Caco-2 (cell line): ENCODE data around the gene PAK2. TPM values are rescaled to one million over a fixed set of nuclear protein-coding genes. Genes with fewer than 3 reads are reported as not detected.

Experiments
- BruUV-seq: library from RNA; stranded (reverse); fragments of 400-500 nt; replicated peaks from 2 replicates; lab custom pipeline; 2021; lab: Mats Ljungman, UMichigan
- CTCF ChIA-PET: fragments of 300-600 bp; sonication (Branson Sonifier 250); formaldehyde crosslinking; loops from one replicate; lab custom pipeline; 2022; ENCODE audit warnings: antibody characterized with exemption; lab: Charles Lee
- POLR2A ChIA-PET: fragments of 300-600 bp; sonication (Branson Sonifier 250); formaldehyde crosslinking; loops from one replicate; lab custom pipeline; 2022; ENCODE audit warnings: antibody characterized with exemption; lab: Charles Lee
- DNase-seq, 2 experiments: peaks; one replicate each; pipeline versions ENCODE4 v3.0.0 to v3.0.0-alpha.2; 2020 to 2022
- H3K27me3 ChIP-seq: replicated peaks from 2 replicates; pipeline ENCODE4 v1.6.0; 2011; ENCODE audit warnings: low read length; ENCODE audit not compliant: control insufficient read depth, insufficient read depth
- H3K36me3 ChIP-seq: 2 replicates; pipeline ENCODE4 v1.5.1; 2011; ENCODE audit warnings: low read length; ENCODE audit not compliant: control insufficient read depth, insufficient read depth
- H3K4me1 ChIP-seq: fragments of 250-450 bp; sonication (Bioruptor Pico); 2 replicates; pipeline ENCODE4 v1.5.1; 2020; ENCODE audit warnings: mild to moderate bottlenecking
- H3K4me3 ChIP-seq: 2 replicates; pipeline ENCODE4 v1.5.1; 2011; ENCODE audit warnings: low read depth, mild to moderate bottlenecking, control low read depth, low read length
- H3K9me3 ChIP-seq: fragments of 250-450 bp; sonication (Bioruptor Pico); 2 replicates; pipeline ENCODE4 v1.5.1; 2020; ENCODE audit warnings: mild to moderate bottlenecking, moderate library complexity
- H3K27ac Mint-ChIP-seq: one replicate; pipeline ENCODE4 v1.8.0; 2022; ENCODE audit warnings: mixed read lengths; ENCODE audit not compliant: unreplicated experiment
- H3K27me3 Mint-ChIP-seq: one replicate; pipeline ENCODE4 v1.8.0; 2022; ENCODE audit warnings: mixed read lengths; ENCODE audit not compliant: insufficient read depth, unreplicated experiment
- H3K36me3 Mint-ChIP-seq: one replicate; pipeline ENCODE4 v1.8.0; 2022; ENCODE audit warnings: mild to moderate bottlenecking, mixed read lengths; ENCODE audit not compliant: insufficient read depth, unreplicated experiment
- H3K4me1 Mint-ChIP-seq: one replicate; pipeline ENCODE4 v1.8.0; 2022; ENCODE audit warnings: low read depth, mixed read lengths; ENCODE audit not compliant: unreplicated experiment
- H3K4me3 Mint-ChIP-seq: one replicate; pipeline ENCODE4 v1.8.0; 2022; ENCODE audit warnings: mild to moderate bottlenecking, moderate library complexity, mixed read lengths; ENCODE audit not compliant: unreplicated experiment
- H3K9me3 Mint-ChIP-seq: one replicate; pipeline ENCODE4 v1.8.0; 2022; ENCODE audit warnings: mixed read lengths; ENCODE audit not compliant: unreplicated experiment
- CTCF ChIP-seq, 2 experiments: fragments of 200-600 bp in 1 of 2; IDR thresholded peaks; 1 replicate in 1 of 2; 2 replicates in 1 of 2; pipeline versions ENCODE4 v1.5.1 to v1.8.0; 2011 to 2022; ENCODE audit warnings: antibody characterized with exemption in 1 of 2, control low read depth in 1 of 2, inconsistent platforms in 1 of 2, low read depth in 1 of 2, low read length in 1 of 2, mild to moderate bottlenecking in 1 of 2, moderate library complexity in 1 of 2; ENCODE audit not compliant: insufficient read depth in 1 of 2, severe bottlenecking in 1 of 2, unreplicated experiment in 1 of 2
- intact Hi-C: fragments of 100-400 bp; cut with micrococcal nuclease; formaldehyde crosslinking; loops from one replicate; pipeline ENCODE4 v1.10.0; 2022; ENCODE audit not compliant: unreplicated experiment
- total RNA-seq: library from RNA; stranded (reverse); gene quantifications from 2 replicates; pipeline ENCODE4 v1.2.3, GENCODE V29; 2022

Gene PAK2
- total RNA-seq, 1 experiment from 2014 or later, result 89.6 TPM

- no peak for DNase-seq
- peaks cover 11% of the 10 kb centered on the region for H3K9me3 Mint-ChIP-seq
- Histone ChIP-seq H3K9me3 (no peaks in the 10 kb centered on the region), H3K36me3 (no peaks in the 10 kb centered on the region; the same call in 1 of the 2 replicates), H3K4me3 (no peak overlapping the region), H3K27me3 (no peaks in the 10 kb centered on the region), H3K4me1 (peaks cover 54% of the 10 kb centered on the region)
- ChIA-PET POLR2A (no interaction called here), CTCF (no interaction called here)
- H3K36me3 Mint-ChIP-seq, result peaks cover 57% of the 10 kb centered on the region
- H3K27me3 Mint-ChIP-seq, result no peaks in the 10 kb centered on the region
- H3K4me1 Mint-ChIP-seq, result peaks cover 29% of the 10 kb centered on the region
- BruUV-seq, result no TSS peak
- intact Hi-C loops, result loop anchor here (5.0 kb wide), 1 partner anchor 42 kb away; no protein-coding TSS in a partner anchor
- TF ChIP-seq CTCF (IDR thresholded peaks at IDR 0.05; ENCODE audit: insufficient read depth in 1 of 2, low read depth in 1 of 2, low read length in 1 of 2, severe bottlenecking in 1 of 2, unreplicated experiment in 1 of 2), result no peak
- peak overlapping the region; percentile 80 for H3K27ac Mint-ChIP-seq
- no peak overlapping the region for H3K4me3 Mint-ChIP-seq
These were observed 54.8 kb downstream of the PAK2 start for GRCh38 chr3:196794467-196794866.

GRCh38 chr3:196796317-196796716 lies 56.7 kb downstream of the PAK2 start:
- H3K27me3 ChIP-seq, result no peaks in the 10 kb centered on the region
- H3K27me3 Mint-ChIP-seq, result no peaks in the 10 kb centered on the region
- peaks cover 29% of the 10 kb centered on the region for H3K4me1 Mint-ChIP-seq
- no peaks in the 10 kb centered on the region for H3K36me3 ChIP-seq
- H3K27ac Mint-ChIP-seq, result no peak overlapping the region
- CTCF ChIA-PET, result no interaction called here
- peaks cover 11% of the 10 kb centered on the region for H3K9me3 Mint-ChIP-seq
- no TSS peak for BruUV-seq
- POLR2A ChIA-PET, result no interaction called here
- intact Hi-C loops, result no loop called here
- no peak overlapping the region for H3K4me3 ChIP-seq
- peaks cover 36% of the 10 kb centered on the region for H3K4me1 ChIP-seq
- DNase-seq, result no peak
- peaks cover 63% of the 10 kb centered on the region for H3K36me3 Mint-ChIP-seq
- no peak overlapping the region for H3K4me3 Mint-ChIP-seq
- H3K9me3 ChIP-seq, result no peaks in the 10 kb centered on the region
- no peak for TF ChIP-seq CTCF (IDR thresholded peaks at IDR 0.05; ENCODE audit: insufficient read depth in 1 of 2, low read depth in 1 of 2, low read length in 1 of 2, severe bottlenecking in 1 of 2, unreplicated experiment in 1 of 2)

GRCh38 chr3:196800742-196801434 lies 61.2 kb downstream of the PAK2 start:
- no peak overlapping the region for H3K4me3 ChIP-seq
- CTCF ChIA-PET, result no interaction called here
- POLR2A ChIA-PET, result no interaction called here
- Mint-ChIP-seq H3K27ac (peak overlapping the region; percentile 48), H3K4me1 (peaks cover 6% of the 10 kb centered on the region), H3K27me3 (no peaks in the 10 kb centered on the region), H3K9me3 (no peaks in the 10 kb centered on the region), H3K4me3 (no peak overlapping the region), H3K36me3 (peaks cover 64% of the 10 kb centered on the region)
- no TSS peak for BruUV-seq
- H3K36me3 ChIP-seq, result no peaks in the 10 kb centered on the region
- no peak for DNase-seq
- H3K4me1 ChIP-seq, result 0 out of 2 replicates have a peak, but pooled peaks cover 4% of the 10 kb centered on the region
- no peaks in the 10 kb centered on the region for H3K27me3 ChIP-seq
- no peak for TF ChIP-seq CTCF (IDR thresholded peaks at IDR 0.05; ENCODE audit: insufficient read depth in 1 of 2, low read depth in 1 of 2, low read length in 1 of 2, severe bottlenecking in 1 of 2, unreplicated experiment in 1 of 2)
- no peaks in the 10 kb centered on the region for H3K9me3 ChIP-seq
- intact Hi-C loops, result no loop called here
